Activated CD8-positive, alpha-beta T cell treated with anti-CD3 and anti-CD28 coated beads for 36 hours (primary cell): ENCODE results near the gene GAA. TPM values are rescaled to one million over a fixed set of nuclear protein-coding genes. Genes with fewer than 3 reads are reported as not detected.

Experiments
- ATAC-seq: fragments of 200-7000 bp; cut with Tn5 transposase; one replicate; pipeline ENCODE4 v1.10.0; 2021; ENCODE audit warnings: mild to moderate bottlenecking, moderate library complexity
- CTCF ChIA-PET: fragments of 350-600 bp; sonication (Branson Sonifier 250); formaldehyde crosslinking; loops from one replicate; lab custom pipeline; 2021; ENCODE audit warnings: antibody characterized with exemption; lab: Charles Lee
- POLR2A ChIA-PET: fragments of 350-600 bp; sonication (Branson Sonifier 250); formaldehyde crosslinking; loops from one replicate; lab custom pipeline; 2021; ENCODE audit warnings: antibody characterized with exemption; lab: Charles Lee
- DNase-seq: peaks from one replicate; pipeline ENCODE4 v3.0.0-alpha.2; 2020
- H3K27ac Mint-ChIP-seq: one replicate; pipeline ENCODE4 v1.8.0; 2021; ENCODE audit warnings: mild to moderate bottlenecking, mixed read lengths
- H3K27me3 Mint-ChIP-seq: one replicate; pipeline ENCODE4 v1.8.0; 2021; ENCODE audit warnings: mixed read lengths
- H3K36me3 Mint-ChIP-seq: one replicate; pipeline ENCODE4 v1.8.0; 2021; ENCODE audit warnings: low read depth, mixed read lengths
- H3K4me1 Mint-ChIP-seq: one replicate; pipeline ENCODE4 v1.8.0; 2021; ENCODE audit warnings: low read depth, mixed read lengths
- H3K4me3 Mint-ChIP-seq: one replicate; pipeline ENCODE4 v1.8.0; 2021; ENCODE audit warnings: mild to moderate bottlenecking, moderate library complexity, mixed read lengths
- H3K9me3 Mint-ChIP-seq: one replicate; pipeline ENCODE4 v1.8.0; 2021; ENCODE audit warnings: mixed read lengths
- intact Hi-C: fragments of 100-400 bp; cut with micrococcal nuclease; formaldehyde crosslinking; loops from one replicate; pipeline ENCODE4 v1.10.0; 2022
- total RNA-seq, 2 experiments: library from RNA; stranded (reverse); gene quantifications; one replicate each; pipeline ENCODE4 v1.2.3, GENCODE V29; 2021
- TF ChIP-seq, protein P1 (sequence below): fragments of 200-600 bp; IDR thresholded peaks from one replicate; pipeline ENCODE4 v1.8.0; 2022; ENCODE audit warnings: antibody characterized with exemption, mild to moderate bottlenecking

GAA gene
- total RNA-seq, 2 experiments from 2014 or later: 42.6 to 46.2 TPM

- POLR2A ChIA-PET: interaction anchor here (0.6 to 1.5 kb wide), 5 partner anchors 10 to 18 kb away, joined by 3 to 4 read pairs (median 3); partner anchors contain the start of gene GAA
- no peak for ATAC-seq
- TF ChIP-seq, protein P1, sequence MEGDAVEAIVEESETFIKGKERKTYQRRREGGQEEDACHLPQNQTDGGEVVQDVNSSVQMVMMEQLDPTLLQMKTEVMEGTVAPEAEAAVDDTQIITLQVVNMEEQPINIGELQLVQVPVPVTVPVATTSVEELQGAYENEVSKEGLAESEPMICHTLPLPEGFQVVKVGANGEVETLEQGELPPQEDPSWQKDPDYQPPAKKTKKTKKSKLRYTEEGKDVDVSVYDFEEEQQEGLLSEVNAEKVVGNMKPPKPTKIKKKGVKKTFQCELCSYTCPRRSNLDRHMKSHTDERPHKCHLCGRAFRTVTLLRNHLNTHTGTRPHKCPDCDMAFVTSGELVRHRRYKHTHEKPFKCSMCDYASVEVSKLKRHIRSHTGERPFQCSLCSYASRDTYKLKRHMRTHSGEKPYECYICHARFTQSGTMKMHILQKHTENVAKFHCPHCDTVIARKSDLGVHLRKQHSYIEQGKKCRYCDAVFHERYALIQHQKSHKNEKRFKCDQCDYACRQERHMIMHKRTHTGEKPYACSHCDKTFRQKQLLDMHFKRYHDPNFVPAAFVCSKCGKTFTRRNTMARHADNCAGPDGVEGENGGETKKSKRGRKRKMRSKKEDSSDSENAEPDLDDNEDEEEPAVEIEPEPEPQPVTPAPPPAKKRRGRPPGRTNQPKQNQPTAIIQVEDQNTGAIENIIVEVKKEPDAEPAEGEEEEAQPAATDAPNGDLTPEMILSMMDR: no peak
- no peak for DNase-seq
- Mint-ChIP-seq H3K9me3 (peaks cover 2% of the 10 kb centered on the region), H3K4me1 (no peaks in the 10 kb centered on the region), H3K27ac (no peak overlapping the region), H3K27me3 (no peaks in the 10 kb centered on the region), H3K36me3 (peaks cover 6% of the 10 kb centered on the region), H3K4me3 (no peak overlapping the region)
- intact Hi-C loops: no loop called here
- CTCF ChIA-PET: interaction anchor here (1.0 kb wide), 1 partner anchor 16 kb away, joined by 3 read pairs; the partner anchor contains the start of gene GAA
Observed at GRCh38 chr17:80117491-80118401, 16.4 kb downstream of the GAA start.

DNA sequence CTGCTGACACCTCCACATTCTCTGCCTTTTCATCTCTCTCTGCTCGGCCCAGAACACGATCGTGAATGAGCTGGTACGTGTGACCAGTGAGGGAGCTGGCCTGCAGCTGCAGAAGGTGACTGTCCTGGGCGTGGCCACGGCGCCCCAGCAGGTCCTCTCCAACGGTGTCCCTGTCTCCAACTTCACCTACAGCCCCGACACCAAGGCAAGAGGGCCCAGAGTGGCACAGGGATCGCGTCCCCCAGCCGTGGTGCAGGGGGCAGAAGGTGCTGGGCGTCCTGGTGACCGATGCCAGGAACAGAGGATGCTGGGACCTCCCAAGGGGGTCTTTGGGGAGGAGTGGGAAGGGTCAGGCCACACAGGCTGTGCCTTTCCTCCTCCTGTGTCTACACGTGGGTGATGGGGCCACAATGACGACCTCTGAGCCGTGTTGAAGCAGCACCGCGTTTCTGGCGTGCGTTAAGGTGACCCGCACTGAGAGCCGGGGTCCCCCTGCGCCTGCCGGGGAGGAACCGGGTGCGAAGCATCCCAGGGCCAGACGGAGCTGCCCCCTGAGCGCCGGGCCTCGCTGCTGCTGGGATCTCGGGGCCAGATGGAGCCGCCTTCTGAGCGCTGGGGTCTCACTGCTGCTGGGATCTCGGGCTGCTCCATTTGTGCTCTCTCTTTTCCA is 17.4 kb downstream of the GAA start:
- CTCF ChIA-PET: no interaction called here
- peaks cover 6% of the 10 kb centered on the region for H3K36me3 Mint-ChIP-seq
- H3K4me3 Mint-ChIP-seq: no peak overlapping the region
- DNase-seq (no peak), ATAC-seq (no peak)
- H3K27me3 Mint-ChIP-seq: no peaks in the 10 kb centered on the region
- H3K27ac Mint-ChIP-seq: no peak overlapping the region
- peaks cover 2% of the 10 kb centered on the region for H3K9me3 Mint-ChIP-seq
- TF ChIP-seq, protein P1: no peak
- intact Hi-C loops: no loop called here
- POLR2A ChIA-PET: interaction anchor here (1.0 kb wide), 2 partner anchors 13 to 14 kb away, joined by 3 read pairs; no protein-coding TSS in a partner anchor
- H3K4me1 Mint-ChIP-seq: no peaks in the 10 kb centered on the region

GRCh38 chr17:80119271-80119791 is 17.9 kb downstream of the GAA start:
- no peaks in the 10 kb centered on the region for H3K4me1 Mint-ChIP-seq
- H3K36me3 Mint-ChIP-seq: peaks cover 1% of the 10 kb centered on the region
- DNase-seq (no peak), ATAC-seq (no peak)
- intact Hi-C loops: no loop called here
- POLR2A ChIA-PET: interaction anchor here (1.0 kb wide), 1 partner anchor 13 kb away, joined by 3 read pairs; no protein-coding TSS in a partner anchor
- H3K4me3 Mint-ChIP-seq: no peak overlapping the region
- TF ChIP-seq, protein P1: no peak
- no peak overlapping the region for H3K27ac Mint-ChIP-seq
- CTCF ChIA-PET: no interaction called here
- H3K27me3 Mint-ChIP-seq: no peaks in the 10 kb centered on the region
- H3K9me3 Mint-ChIP-seq: peaks cover 2% of the 10 kb centered on the region

- TF ChIP-seq, protein P1: no peak
- POLR2A ChIA-PET: interaction anchor here (1.0 kb wide), 1 partner anchor 13 kb away, joined by 3 read pairs; no protein-coding TSS in a partner anchor
- CTCF ChIA-PET: no interaction called here
- H3K9me3 Mint-ChIP-seq: peaks cover 2% of the 10 kb centered on the region
- no peaks in the 10 kb centered on the region for H3K27me3 Mint-ChIP-seq
- no peak for ATAC-seq
- intact Hi-C loops: no loop called here
- H3K4me3 Mint-ChIP-seq: no peak overlapping the region
- H3K27ac Mint-ChIP-seq: no peak overlapping the region
- H3K4me1 Mint-ChIP-seq: no peaks in the 10 kb centered on the region
- H3K36me3 Mint-ChIP-seq: no peaks in the 10 kb centered on the region
- DNase-seq: no peak
Observed at GRCh38 chr17:80119839-80120238, 18.5 kb downstream of the GAA start.
